ENCODE results near the gene SLC17A9.
A peak's percentile ranks its signal among the peaks of the same experiment; 100 is the strongest.

Gene SLC17A9

DNA sequence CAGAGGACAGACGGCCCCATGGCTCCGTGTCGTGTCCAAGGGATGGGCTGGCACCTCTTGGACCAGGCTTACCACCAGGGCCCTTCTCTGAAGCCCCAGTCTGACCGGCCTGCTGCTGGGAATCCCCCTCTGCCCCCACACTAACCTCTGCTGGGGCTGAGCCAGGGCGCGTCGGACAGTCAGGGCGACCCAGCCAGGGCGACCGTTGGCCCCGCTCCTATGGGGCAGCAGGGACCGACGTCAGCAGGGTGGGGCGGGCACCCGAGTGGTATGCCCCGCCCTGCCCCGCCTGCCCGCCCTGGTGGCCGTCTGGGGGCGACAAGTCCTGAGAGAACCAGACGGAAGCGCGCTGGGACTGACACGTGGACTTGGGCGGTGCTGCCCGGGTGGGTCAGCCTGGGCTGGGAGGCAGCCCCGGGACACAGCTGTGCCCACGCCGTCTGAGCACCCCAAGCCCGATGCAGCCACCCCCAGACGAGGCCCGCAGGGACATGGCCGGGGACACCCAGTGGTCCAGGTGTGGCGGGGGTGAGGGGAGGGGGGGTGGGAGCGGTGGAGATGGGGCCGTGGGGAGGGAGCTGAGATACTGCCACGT is at the start of gene SLC17A9:
Gene SLC17A9 (plus strand): TSS at position 337 of the 595 bp plus-strand sequence. CDS start 122 bp downstream, at position 459.
- DNase-seq (ENCODE audit: low spot score): peak; percentile 36

- no peak for DNase-seq (ENCODE audit: low spot score)
These were observed 49.4 kb upstream of the SLC17A9 start for GRCh38 chr20:62902926-62903615.

GRCh38 chr20:62905536-62906117 is 46.9 kb upstream of the SLC17A9 start:
- DNase-seq (ENCODE audit: low spot score): no peak

DNA sequence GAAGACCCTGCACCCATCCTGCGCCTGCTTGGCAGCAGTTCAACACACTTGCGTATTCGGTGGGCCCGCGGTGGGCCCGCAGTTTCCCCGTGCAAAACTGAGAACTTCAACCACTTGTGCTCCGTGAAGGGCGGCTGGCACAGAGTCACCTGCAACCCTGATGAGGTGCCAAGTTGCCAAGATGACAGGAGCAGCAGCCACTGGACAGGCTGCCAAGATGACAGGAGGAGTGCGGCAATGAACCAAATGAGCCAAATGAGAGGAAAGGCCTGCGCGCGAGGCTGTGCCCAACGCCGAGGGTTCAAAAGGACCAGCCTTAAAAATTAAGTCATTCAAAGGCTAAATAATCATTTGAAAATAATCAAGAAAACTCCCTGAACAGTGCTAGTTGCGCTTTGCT is 46.3 kb upstream of the SLC17A9 start:
- no peak for DNase-seq (ENCODE audit: low spot score)

GRCh38 chr20:62906647-62907375 is 45.7 kb upstream of the SLC17A9 start:
- no peak for DNase-seq (ENCODE audit: low spot score)

- DNase-seq (ENCODE audit: low spot score): peak; percentile 34
These were observed 44.9 kb upstream of the SLC17A9 start for GRCh38 chr20:62907384-62908317.

- no peak for DNase-seq (ENCODE audit: low spot score)
These were observed 43.3 kb upstream of the SLC17A9 start for GRCh38 chr20:62908971-62909791.

- DNase-seq (ENCODE audit: low spot score): no peak
These were observed 42.2 kb upstream of the SLC17A9 start for GRCh38 chr20:62910217-62910766.

DNA sequence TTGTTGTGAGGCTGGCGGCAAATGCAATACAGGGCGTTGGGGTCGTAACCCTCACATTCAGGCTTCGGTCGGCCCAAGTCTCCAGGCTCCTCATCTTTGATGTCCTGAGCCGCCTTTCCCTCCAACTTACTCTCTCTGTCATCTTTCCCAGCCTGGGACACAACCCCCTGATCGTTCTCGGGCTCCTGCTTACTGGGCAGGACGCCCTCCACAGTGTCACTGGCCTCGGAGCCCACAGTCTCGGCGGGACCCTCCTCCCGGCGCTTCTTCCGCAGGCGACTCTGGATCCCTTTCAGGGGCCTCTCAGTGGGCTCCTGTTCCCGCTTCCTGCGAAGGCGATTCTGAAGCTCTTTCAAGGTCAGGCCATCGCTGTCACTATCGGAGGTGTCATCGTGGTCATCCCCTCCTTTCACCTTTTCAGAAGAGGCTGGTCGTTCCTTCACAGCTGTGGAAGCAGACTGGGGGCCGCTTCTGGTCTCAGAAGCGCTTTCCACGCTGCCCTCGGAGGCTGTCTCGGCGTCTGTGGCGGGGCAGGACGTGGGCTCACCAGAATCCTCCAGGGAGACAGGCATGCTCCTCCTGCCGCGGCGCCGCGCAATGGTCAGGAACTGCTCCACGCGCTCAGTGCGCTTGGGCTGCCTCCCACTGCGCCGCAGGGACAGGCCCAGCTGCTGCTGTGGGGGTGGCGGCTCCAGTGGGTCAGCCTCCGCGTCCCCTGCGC is 41.6 kb upstream of the SLC17A9 start:
- no peak for DNase-seq (ENCODE audit: low spot score)

- no peak for DNase-seq (ENCODE audit: low spot score)
These were observed 40.7 kb upstream of the SLC17A9 start for GRCh38 chr20:62911701-62912280.

- DNase-seq (ENCODE audit: low spot score): no peak
These were observed 39.4 kb upstream of the SLC17A9 start for GRCh38 chr20:62913043-62913630.

DNA sequence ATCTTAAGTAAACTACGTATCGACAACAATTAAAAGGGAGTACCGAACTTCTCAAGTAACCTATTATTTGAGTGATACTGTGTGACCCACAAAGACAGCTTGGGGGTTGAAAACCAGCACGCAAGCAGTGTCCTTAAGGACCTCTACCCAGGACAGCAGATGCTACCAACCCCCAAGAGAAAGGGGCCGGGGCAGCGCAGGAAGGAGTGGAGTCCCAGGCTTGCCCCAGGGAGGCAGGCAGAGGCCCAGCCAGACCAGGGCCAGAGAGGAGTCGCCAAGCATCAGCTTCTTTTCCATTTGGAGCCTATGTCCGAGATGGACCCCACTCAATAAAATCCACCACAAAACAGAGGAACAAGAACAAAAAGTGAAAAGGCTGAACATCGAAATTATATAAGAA is 38.1 kb upstream of the SLC17A9 start:
- no peak for DNase-seq (ENCODE audit: low spot score)

DNA sequence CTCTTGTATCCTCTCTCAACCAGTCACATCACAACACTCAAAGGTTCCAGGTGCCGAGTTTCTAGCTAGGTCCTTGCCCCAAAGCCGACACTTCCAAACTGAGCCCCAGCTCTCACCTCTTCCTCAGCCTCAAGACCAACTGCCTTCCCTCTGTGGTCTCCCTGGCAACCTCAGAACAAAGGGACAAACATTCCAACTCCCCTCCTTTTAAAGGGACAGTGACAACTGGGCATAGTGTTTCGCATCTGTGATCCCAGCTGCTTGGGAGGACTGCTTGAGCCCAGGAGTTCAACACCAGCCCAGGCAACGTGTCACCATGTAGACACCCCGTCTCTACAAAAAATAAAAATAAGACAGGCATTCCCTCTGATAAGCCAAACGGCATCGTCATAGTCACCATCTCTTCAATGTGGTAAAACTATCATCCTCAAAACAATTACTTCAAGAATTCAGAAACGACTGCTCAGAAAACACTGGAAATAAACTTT is 37.5 kb upstream of the SLC17A9 start:
- DNase-seq (ENCODE audit: low spot score): no peak

- DNase-seq (ENCODE audit: low spot score): no peak
These were observed 35.6 kb upstream of the SLC17A9 start for GRCh38 chr20:62916703-62917476.

GRCh38 chr20:62917720-62918119 is 34.8 kb upstream of the SLC17A9 start:
- no peak for DNase-seq (ENCODE audit: low spot score)

- DNase-seq (ENCODE audit: low spot score): peak; percentile 53
These were observed 34.4 kb upstream of the SLC17A9 start for GRCh38 chr20:62918147-62918546.

GRCh38 chr20:62918831-62919230 is 33.7 kb upstream of the SLC17A9 start:
- peak; percentile 79 for DNase-seq (ENCODE audit: low spot score)

- no peak for DNase-seq (ENCODE audit: low spot score)
These were observed 32.4 kb upstream of the SLC17A9 start for GRCh38 chr20:62920039-62920645.

All from activated CD4-positive, alpha-beta T cell treated with anti-CD3 and anti-CD28 coated beads, Interleukin-2, Interleukin-4, amounts not matched to agents 100 ng/mL and 50 ng/mL, durations not matched to agents 16 hours and 8 hours (primary cell).